SK-N-SH (cell line): ENCODE results near the gene SLC13A1.

Experiments
- JUND ChIP-seq: IDR thresholded peaks from 2 replicates; pipeline ENCODE4 v1.4.0; 2012
- MAX ChIP-seq: IDR thresholded peaks from 2 replicates; pipeline ENCODE4 v1.4.0; 2012; ENCODE audit warnings: low read depth

- TF ChIP-seq MAX (no peak), JUND (no peak)
Measured at GRCh38 chr7:123157606-123158005, 42.2 kb downstream of the SLC13A1 start.
